GM21360 (cell line): ENCODE measurements around the gene BRF1.

Experiments
- ATAC-seq: cut with Tn5 transposase; IDR thresholded peaks from one replicate; pipeline ENCODE4 v1.9.1; 2021; ENCODE audit warnings: mild to moderate bottlenecking, moderate library complexity; ENCODE audit not compliant: unreplicated experiment

The BRF1 gene

GRCh38 chr14:105271224-105271890 is 29.4 kb downstream of the BRF1 start:
- no peak for ATAC-seq

GRCh38 chr14:105269405-105269804 is 31.4 kb downstream of the BRF1 start:
- ATAC-seq: no peak

- ATAC-seq: no peak
Measured at GRCh38 chr14:105268736-105269354, 32.0 kb downstream of the BRF1 start.

- no peak for ATAC-seq
Measured at GRCh38 chr14:105267820-105268548, 32.8 kb downstream of the BRF1 start.

GRCh38 chr14:105261781-105262180 is 39.0 kb downstream of the BRF1 start:
- no peak for ATAC-seq

GRCh38 chr14:105260959-105261358 is 39.8 kb downstream of the BRF1 start:
- ATAC-seq: no peak

- no peak for ATAC-seq
Measured at GRCh38 chr14:105258846-105259245, 42.0 kb downstream of the BRF1 start.

- ATAC-seq: no peak
Measured at GRCh38 chr14:105257464-105257863, 43.3 kb downstream of the BRF1 start.

GRCh38 chr14:105256292-105256960 is 44.4 kb downstream of the BRF1 start:
- ATAC-seq: no peak

GRCh38 chr14:105255021-105255507 is 45.7 kb downstream of the BRF1 start:
- ATAC-seq: no peak

- no peak for ATAC-seq
Measured at GRCh38 chr14:105253329-105253682, 47.5 kb downstream of the BRF1 start.

GRCh38 chr14:105252552-105253328 is 48.1 kb downstream of the BRF1 start:
- no peak for ATAC-seq

GRCh38 chr14:105251920-105252319 is 48.9 kb downstream of the BRF1 start:
- ATAC-seq: no peak

GRCh38 chr14:105250986-105251385 is 49.8 kb downstream of the BRF1 start:
- ATAC-seq: no peak

GRCh38 chr14:105250008-105250366 is 50.8 kb downstream of the BRF1 start:
- ATAC-seq: no peak

- no peak for ATAC-seq
Measured at GRCh38 chr14:105249182-105250007, 51.4 kb downstream of the BRF1 start.

GRCh38 chr14:105248368-105249181 is 52.2 kb downstream of the BRF1 start, which contains the start of gene BTBD6:
TSS of gene BTBD6 (plus strand) at chr14:105248533. CDS start at chr14:105248712, 179 bp downstream.
- ATAC-seq: peak; percentile 80

- ATAC-seq: peak; percentile 12
Measured at GRCh38 chr14:105247715-105248367, 53.0 kb downstream of the BRF1 start.
